ENCODE data around the gene HSPB8.

DNA sequence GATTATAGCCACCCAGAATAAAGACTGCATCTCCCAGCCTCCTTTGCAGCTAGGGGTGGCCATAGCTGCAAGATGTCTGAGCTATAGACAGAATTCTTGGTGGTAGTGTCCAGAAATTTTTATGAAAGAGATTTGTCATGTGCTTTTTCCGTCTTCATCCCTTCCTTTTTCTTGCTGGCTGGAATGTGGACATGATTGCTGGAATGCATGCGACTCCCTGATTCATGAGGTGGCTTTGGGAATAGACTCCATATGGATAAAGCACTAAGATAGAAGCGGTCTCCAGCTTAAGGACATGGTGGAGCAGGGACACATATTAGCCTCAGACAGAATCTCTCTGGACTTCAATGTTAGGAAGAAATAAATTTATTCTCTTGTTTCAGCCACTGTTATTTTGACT lies 10.0 kb upstream of the HSPB8 start:
- no peak for TF ChIP-seq CHD1 (IDR thresholded peaks at IDR 0.05; ENCODE audit: low read depth, low read length)
- TF ChIP-seq, protein P1, sequence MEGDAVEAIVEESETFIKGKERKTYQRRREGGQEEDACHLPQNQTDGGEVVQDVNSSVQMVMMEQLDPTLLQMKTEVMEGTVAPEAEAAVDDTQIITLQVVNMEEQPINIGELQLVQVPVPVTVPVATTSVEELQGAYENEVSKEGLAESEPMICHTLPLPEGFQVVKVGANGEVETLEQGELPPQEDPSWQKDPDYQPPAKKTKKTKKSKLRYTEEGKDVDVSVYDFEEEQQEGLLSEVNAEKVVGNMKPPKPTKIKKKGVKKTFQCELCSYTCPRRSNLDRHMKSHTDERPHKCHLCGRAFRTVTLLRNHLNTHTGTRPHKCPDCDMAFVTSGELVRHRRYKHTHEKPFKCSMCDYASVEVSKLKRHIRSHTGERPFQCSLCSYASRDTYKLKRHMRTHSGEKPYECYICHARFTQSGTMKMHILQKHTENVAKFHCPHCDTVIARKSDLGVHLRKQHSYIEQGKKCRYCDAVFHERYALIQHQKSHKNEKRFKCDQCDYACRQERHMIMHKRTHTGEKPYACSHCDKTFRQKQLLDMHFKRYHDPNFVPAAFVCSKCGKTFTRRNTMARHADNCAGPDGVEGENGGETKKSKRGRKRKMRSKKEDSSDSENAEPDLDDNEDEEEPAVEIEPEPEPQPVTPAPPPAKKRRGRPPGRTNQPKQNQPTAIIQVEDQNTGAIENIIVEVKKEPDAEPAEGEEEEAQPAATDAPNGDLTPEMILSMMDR (IDR thresholded peaks at IDR 0.05; ENCODE audit: control extremely low read depth in 1 of 3, insufficient read depth in 1 of 3, low read depth in 1 of 3, low read length in 3 of 3) = no peak
- TF ChIP-seq EP300 (IDR thresholded peaks at IDR 0.05; ENCODE audit: borderline replicate concordance in 1 of 2, low read depth in 2 of 2, low read length in 2 of 2) = no peak
- TF ChIP-seq HDAC2 (IDR thresholded peaks at IDR 0.05; ENCODE audit: borderline replicate concordance in 1 of 2, low read depth in 2 of 2, low read length in 2 of 2) = no peak
- no peak for TF ChIP-seq CHD2 (IDR thresholded peaks at IDR 0.05; ENCODE audit: low read length)
- no peak for TF ChIP-seq SP2 (IDR thresholded peaks at IDR 0.05; ENCODE audit: low read length)
- TF ChIP-seq EZH2 (IDR thresholded peaks at IDR 0.05; ENCODE audit: low read depth, low read length, severe bottlenecking) = no peak
- no peak for TF ChIP-seq KDM4A (IDR thresholded peaks at IDR 0.05; ENCODE audit: low read depth, low read length, severe bottlenecking)
- no peak for TF ChIP-seq POLR2AphosphoS5 (IDR thresholded peaks at IDR 0.05; ENCODE audit: low read depth, low read length)
- no peak for TF ChIP-seq POLR2A (IDR thresholded peaks at IDR 0.05; ENCODE audit: control extremely low read depth in 1 of 2, low read depth in 2 of 2, low read length in 2 of 2)

Data from H1 (cell line).